Brain microvascular endothelial cell (primary cell): ENCODE results near the gene UBQLN2.

Experiments used
- DNase-seq: peaks from one replicate; pipeline ENCODE4 v3.0.0-alpha.2; 2020
- H3K27ac ChIP-seq: fragments of 250-450 bp; sonication (Bioruptor Pico); 2 replicates; pipeline ENCODE4 v1.5.1; 2020; ENCODE audit warnings: mild to moderate bottlenecking, moderate library complexity
- H3K27me3 ChIP-seq: fragments of 250-450 bp; sonication (Bioruptor Pico); replicated peaks from 2 replicates; pipeline ENCODE4 v1.5.1; 2020; ENCODE audit warnings: mild to moderate bottlenecking
- H3K36me3 ChIP-seq: fragments of 250-450 bp; sonication (Bioruptor Pico); replicated peaks from 2 replicates; pipeline ENCODE4 v1.5.1; 2020; ENCODE audit warnings: mild to moderate bottlenecking
- H3K4me3 ChIP-seq: 2 replicates; pipeline ENCODE4 v1.5.1; 2011; ENCODE audit warnings: low read depth, mild to moderate bottlenecking, control low read depth, low read length, moderate library complexity
- CTCF ChIP-seq: IDR thresholded peaks from 2 replicates; pipeline ENCODE4 v1.5.1; 2011; ENCODE audit warnings: low read depth, mild to moderate bottlenecking, moderate library complexity, low read length, control low read depth, inconsistent platforms; ENCODE audit errors: missing control alignments
- in situ Hi-C: cut with HindIII; loops from 2 replicates; pipeline ENCODE4 v1.10.0; 2017; ENCODE audit warnings: low sequenced_read_pairs, low pct_ligation_motif_present

Gene UBQLN2

GRCh38 chrX:56615282-56615681, 51.9 kb downstream of the UBQLN2 start:
- H3K27ac ChIP-seq: no peak overlapping the region
- H3K27me3 ChIP-seq: no peaks in the 10 kb centered on the region
- DNase-seq: no peak
- H3K36me3 ChIP-seq: no peaks in the 10 kb centered on the region
- H3K4me3 ChIP-seq: no peak overlapping the region
- in situ Hi-C loops: no loop called here
- TF ChIP-seq CTCF: no peak
